Endothelial cell of umbilical vein (primary cell): ENCODE measurements around the gene CAAP1. TPM values are rescaled to one million over a fixed set of nuclear protein-coding genes. Genes with fewer than 3 reads are reported as not detected.

Source experiments
- BruUV-seq: library from RNA; stranded (reverse); fragments of 400-500 nt; replicated peaks from 2 replicates; lab custom pipeline; 2021; lab: Mats Ljungman, UMichigan
- CTCF ChIA-PET: fragments of 300-600, 350-600 bp; sonication (Branson Sonifier 250); formaldehyde crosslinking; loops from one replicate; lab custom pipeline; 2021; ENCODE audit warnings: antibody characterized with exemption, inconsistent platforms; lab: Charles Lee
- POLR2A ChIA-PET: fragments of 300-600, 350-600 bp; sonication (Branson Sonifier 250); formaldehyde crosslinking; loops from one replicate; lab custom pipeline; 2021; ENCODE audit warnings: antibody characterized with exemption, inconsistent platforms; lab: Charles Lee
- DNase-seq: peaks from one replicate; pipeline ENCODE4 v3.0.0-alpha.2; 2011; ENCODE audit warnings: low read depth, low spot score
- FAIRE-seq: peaks from 2 replicates; lab custom pipeline; 2011; peaks lifted over from hg19 to GRCh38; lab: Jason Lieb, UNC
- H2AFZ ChIP-seq: 2 replicates; pipeline ENCODE4 v1.6.0; 2012; ENCODE audit warnings: low read depth, low read length, control low read depth, inconsistent platforms
- H3K27ac ChIP-seq: 2 replicates; pipeline ENCODE4 v1.5.1; 2011; ENCODE audit warnings: low read depth, mild to moderate bottlenecking, control low read depth, low read length, moderate library complexity; ENCODE audit not compliant: insufficient read depth
- H3K27me3 ChIP-seq, 2 experiments: 2 replicates each; pipeline versions ENCODE4 v1.6.0 to v1.6.1; 2011; ENCODE audit warnings: low read length in 2 of 2, mixed read lengths in 1 of 2; ENCODE audit not compliant: control insufficient read depth in 2 of 2, insufficient read depth in 2 of 2
- H3K36me3 ChIP-seq, 2 experiments: 2 replicates in 1 of 2; 3 replicates in 1 of 2; pipeline ENCODE4 v1.5.1; 2011; ENCODE audit warnings: low read length in 2 of 2, mild to moderate bottlenecking in 1 of 2, moderate library complexity in 1 of 2; ENCODE audit not compliant: control insufficient read depth in 2 of 2, insufficient read depth in 2 of 2; ENCODE audit errors: extremely low read depth in 1 of 2
- H3K4me1 ChIP-seq: 3 replicates; pipeline ENCODE4 v1.5.1; 2011; ENCODE audit warnings: mild to moderate bottlenecking, low read length; ENCODE audit not compliant: control insufficient read depth, insufficient read depth; ENCODE audit errors: extremely low read depth
- H3K4me2 ChIP-seq: 2 replicates; pipeline ENCODE4 v1.6.1; 2011; ENCODE audit warnings: low read length, control low read depth, mixed read lengths; ENCODE audit not compliant: insufficient read depth
- H3K4me3 ChIP-seq, 3 experiments: fragments of 200-600 bp in 1 of 3; sonication (generic), shearing (Covaris generic) in 1 of 3; replicated peaks in 1 of 3; 2 replicates each; pipeline ENCODE4 v1.5.1; 2011 to 2016; ENCODE audit warnings: control low read depth in 3 of 3, low read length in 3 of 3, mild to moderate bottlenecking in 2 of 3, inconsistent platforms in 1 of 3, low read depth in 1 of 3, moderate library complexity in 1 of 3; ENCODE audit not compliant: insufficient read depth in 1 of 3
- H3K79me2 ChIP-seq: 2 replicates; pipeline ENCODE4 v1.6.0; 2012; ENCODE audit warnings: low read length, inconsistent platforms; ENCODE audit not compliant: control insufficient read depth, insufficient read depth
- H3K9ac ChIP-seq: replicated peaks from 2 replicates; pipeline ENCODE3; 2011; ENCODE audit warnings: low read length, control low read depth; ENCODE audit not compliant: insufficient read depth; ENCODE audit errors: extremely low read depth
- H3K9me1 ChIP-seq: replicated peaks from 3 replicates; pipeline ENCODE4 v1.6.0; 2011; ENCODE audit warnings: mild to moderate bottlenecking, low read length; ENCODE audit not compliant: control insufficient read depth, insufficient read depth; ENCODE audit errors: extremely low read depth
- H3K9me3 ChIP-seq: replicated peaks from 2 replicates; pipeline ENCODE4 v1.5.1; 2012; ENCODE audit warnings: low read length, inconsistent platforms; ENCODE audit not compliant: control insufficient read depth, insufficient read depth
- H4K20me1 ChIP-seq: replicated peaks from 2 replicates; pipeline ENCODE3; 2011; ENCODE audit warnings: mild to moderate bottlenecking, low read length; ENCODE audit not compliant: control insufficient read depth, insufficient read depth; ENCODE audit errors: extremely low read depth
- CTCF ChIP-seq, 2 donors: IDR thresholded peaks; 1 replicate in 1 of 2; 2 replicates in 1 of 2; pipeline ENCODE4 v1.5.1; 2011; ENCODE audit warnings: low read length in 2 of 2, mild to moderate bottlenecking in 2 of 2, moderate library complexity in 2 of 2, control low read depth in 1 of 2, inconsistent platforms in 1 of 2, low read depth in 1 of 2; ENCODE audit not compliant: insufficient read depth in 1 of 2; ENCODE audit errors: extremely low read depth in 1 of 2
- EZH2 ChIP-seq: IDR thresholded peaks from 2 replicates; pipeline ENCODE4 v1.6.1; 2012; ENCODE audit warnings: borderline replicate concordance, low read depth, mild to moderate bottlenecking, moderate library complexity, low read length, inconsistent platforms; ENCODE audit not compliant: severe bottlenecking
- FOS ChIP-seq: IDR thresholded peaks from 2 replicates; pipeline ENCODE4 v1.6.1; 2011; ENCODE audit warnings: mild to moderate bottlenecking, low read length, moderate library complexity, borderline replicate concordance; ENCODE audit not compliant: insufficient read depth
- GATA2 ChIP-seq: IDR thresholded peaks from 2 replicates; pipeline ENCODE4 v1.7.0; 2011; ENCODE audit warnings: low read depth, mild to moderate bottlenecking, moderate library complexity, mixed read lengths, low read length; ENCODE audit not compliant: insufficient read length, insufficient read depth
- JUN ChIP-seq: IDR thresholded peaks from 2 replicates; pipeline ENCODE4 v1.6.1; 2011; ENCODE audit warnings: borderline replicate concordance, low read depth; ENCODE audit not compliant: insufficient read length, insufficient read depth
- MAX ChIP-seq: IDR thresholded peaks from 2 replicates; pipeline ENCODE4 v1.6.1; 2011; ENCODE audit not compliant: insufficient read depth, insufficient read length
- MYC ChIP-seq: IDR thresholded peaks from one replicate; pipeline ENCODE4 v1.6.1; 2011; ENCODE audit warnings: mild to moderate bottlenecking, low read depth, low read length
- POLR2A ChIP-seq: IDR thresholded peaks from 2 replicates; pipeline ENCODE4 v1.6.1; 2012; ENCODE audit warnings: low read depth, mild to moderate bottlenecking, control low read depth, low read length
- POLR2AphosphoS5 ChIP-seq: IDR thresholded peaks from 2 replicates; pipeline ENCODE4 v1.6.1; 2012; ENCODE audit warnings: low read depth, mild to moderate bottlenecking, control low read depth, low read length, moderate library complexity; ENCODE audit not compliant: insufficient read depth
- dilution Hi-C: fragments of 300-500 bp; cut with MboI; formaldehyde crosslinking; loops from one replicate; pipeline ENCODE4 v1.15.0; 2019; ENCODE audit warnings: low sequenced_read_pairs; ENCODE audit not compliant: extremely low pct_ligation_motif_present
- intact Hi-C: fragments of 100-400 bp; cut with micrococcal nuclease; formaldehyde crosslinking; loops from one replicate; pipeline ENCODE4 v1.10.0; 2022
- polyA plus RNA-seq, 4 experiments: library from polyadenylated mRNA; depleted of rRNA in 3 of 4; stranded (reverse) in 3 of 4; unstranded in 1 of 4; fragments of >200 nt; gene quantifications; 2 replicates each; pipeline versions ENCODE4 v1.2.1 to v1.2.3, GENCODE V29; 2011 to 2012; ENCODE audit warnings: missing spikeins in 1 of 4
- total RNA-seq: library from RNA; stranded (reverse); gene quantifications from 2 replicates; pipeline ENCODE4 v1.2.3, GENCODE V29; 2021

The CAAP1 gene
- total and polyA plus RNA-seq, 2 donors (not counting 3 experiments of a cell fraction or from before 2014, with no cell fraction given) = 5.3 to 16.1 TPM

GRCh38 chr9:26937816-26938371 lies 45.3 kb upstream of the CAAP1 start:
- peaks cover 80% of the 10 kb centered on the region for H3K79me2 ChIP-seq
- TF ChIP-seq MYC = no peak
- no peak for TF ChIP-seq GATA2
- no peak for TF ChIP-seq FOS
- TF ChIP-seq EZH2 = no peak
- no peak for TF ChIP-seq POLR2AphosphoS5
- no peak for TF ChIP-seq MAX
- TF ChIP-seq JUN = no peak
- TF ChIP-seq POLR2A = no peak
- no peak for TF ChIP-seq CTCF (IDR thresholded peaks at IDR 0.05; ENCODE audit: extremely low read depth in 1 of 2, insufficient read depth in 1 of 2, low read depth in 1 of 2, low read length in 2 of 2)
- intact Hi-C loops = no loop called here
- no peak overlapping the region for H2AFZ ChIP-seq
- no peak overlapping the region for H3K4me3 ChIP-seq
- no peaks in the 10 kb centered on the region for H3K36me3 ChIP-seq
- POLR2A ChIA-PET = no interaction called here
- H3K27me3 ChIP-seq = no peaks in the 10 kb centered on the region
- H4K20me1 ChIP-seq = peaks cover 7% of the 10 kb centered on the region
- H3K4me1 ChIP-seq = no peaks in the 10 kb centered on the region
- no peaks in the 10 kb centered on the region for H3K9me3 ChIP-seq
- H3K9ac ChIP-seq = no peak overlapping the region
- dilution Hi-C loops = no loop called here
- H3K9me1 ChIP-seq = no peaks in the 10 kb centered on the region
- H3K27ac ChIP-seq = no peak overlapping the region
- CTCF ChIA-PET = interaction anchor here (0.7 to 1.5 kb wide), 2 partner anchors 10 to 1085 kb away, joined by 4 to 6 read pairs; no protein-coding TSS in a partner anchor
- no peak overlapping the region for H3K4me2 ChIP-seq
- FAIRE-seq (no peak), DNase-seq (no peak)
- no TSS peak for BruUV-seq
